Measurements from ENCODE around the gene FSD1L.

FSD1L gene

GRCh38 chr9:105418588-105419500 is 29.0 kb upstream of the FSD1L start:
- no peak overlapping the region for H3K27ac ChIP-seq (ENCODE audit: low read length)
- no peaks in the 10 kb centered on the region for H3K27me3 ChIP-seq (ENCODE audit: control insufficient read depth, insufficient read depth, low read length)
- H3K4me1 ChIP-seq (ENCODE audit: control insufficient read depth, insufficient read depth, low read length) = no peaks in the 10 kb centered on the region
- no peak overlapping the region for H3K4me3 ChIP-seq (ENCODE audit: low read length)
- H3K9me3 ChIP-seq (ENCODE audit: control insufficient read depth, insufficient read depth, low read length) = no peaks in the 10 kb centered on the region
- H3K36me3 ChIP-seq (ENCODE audit: control insufficient read depth, insufficient read depth, low read length) = no peaks in the 10 kb centered on the region
- no peak for DNase-seq (ENCODE audit: low read depth, low spot score)
- WGBS (ENCODE audit: insufficient coverage, insufficient read length) = no CpG with 5 or more reads among the region's 3 CpGs

- Histone ChIP-seq H3K36me3 (ENCODE audit: control insufficient read depth, insufficient read depth, low read length) (no peaks in the 10 kb centered on the region), H3K4me3 (ENCODE audit: low read length) (no peak overlapping the region), H3K9me3 (ENCODE audit: control insufficient read depth, insufficient read depth, low read length) (no peaks in the 10 kb centered on the region), H3K27me3 (ENCODE audit: control insufficient read depth, insufficient read depth, low read length) (no peaks in the 10 kb centered on the region), H3K4me1 (ENCODE audit: control insufficient read depth, insufficient read depth, low read length) (no peaks in the 10 kb centered on the region; the same call in 1 of the 2 replicates), H3K27ac (ENCODE audit: low read length) (no peak overlapping the region)
- no CpG with 5 or more reads among the region's 10 CpGs for WGBS (ENCODE audit: insufficient coverage, insufficient read length)
- no peak for DNase-seq (ENCODE audit: low read depth, low spot score)
These were observed 27.8 kb upstream of the FSD1L start for GRCh38 chr9:105419816-105420597.

- H3K36me3 ChIP-seq (ENCODE audit: control insufficient read depth, insufficient read depth, low read length) = no peaks in the 10 kb centered on the region
- WGBS (ENCODE audit: insufficient coverage, insufficient read length) = no CpG with 5 or more reads among the region's 2 CpGs
These were observed 26.7 kb upstream of the FSD1L start for GRCh38 chr9:105421154-105421553.

GRCh38 chr9:105421864-105422263 is 26.0 kb upstream of the FSD1L start:
- Histone ChIP-seq H3K9me3 (ENCODE audit: control insufficient read depth, insufficient read depth, low read length) (no peaks in the 10 kb centered on the region), H3K27me3 (ENCODE audit: control insufficient read depth, insufficient read depth, low read length) (no peaks in the 10 kb centered on the region), H3K4me3 (ENCODE audit: low read length) (no peak overlapping the region), H3K27ac (ENCODE audit: low read length) (no peak overlapping the region), H3K4me1 (ENCODE audit: control insufficient read depth, insufficient read depth, low read length) (no peaks in the 10 kb centered on the region; the same call in 1 of the 2 replicates), H3K36me3 (ENCODE audit: control insufficient read depth, insufficient read depth, low read length) (no peaks in the 10 kb centered on the region)
- WGBS (ENCODE audit: insufficient coverage, insufficient read length) = no CpG with 5 or more reads among the region's 5 CpGs
- DNase-seq (ENCODE audit: low read depth, low spot score) = no peak

More at GRCh38 chr9:105421154-105421553, 26.7 kb upstream of the FSD1L start:
- Histone ChIP-seq H3K4me1 (ENCODE audit: control insufficient read depth, insufficient read depth, low read length) (no peaks in the 10 kb centered on the region; the same call in 1 of the 2 replicates), H3K4me3 (ENCODE audit: low read length) (no peak overlapping the region), H3K27ac (ENCODE audit: low read length) (no peak overlapping the region), H3K9me3 (ENCODE audit: control insufficient read depth, insufficient read depth, low read length) (no peaks in the 10 kb centered on the region), H3K27me3 (ENCODE audit: control insufficient read depth, insufficient read depth, low read length) (no peaks in the 10 kb centered on the region)
- no peak for DNase-seq (ENCODE audit: low read depth, low spot score)

- no CpG with 5 or more reads among the region's 2 CpGs for WGBS (ENCODE audit: insufficient coverage, insufficient read length)
- no peaks in the 10 kb centered on the region for H3K9me3 ChIP-seq (ENCODE audit: control insufficient read depth, insufficient read depth, low read length)
- DNase-seq (ENCODE audit: low read depth, low spot score) = no peak
- H3K4me3 ChIP-seq (ENCODE audit: low read length) = no peak overlapping the region
- no peaks in the 10 kb centered on the region for H3K36me3 ChIP-seq (ENCODE audit: control insufficient read depth, insufficient read depth, low read length)
- H3K27ac ChIP-seq (ENCODE audit: low read length) = no peak overlapping the region
- H3K4me1 ChIP-seq (ENCODE audit: control insufficient read depth, insufficient read depth, low read length) = no peaks in the 10 kb centered on the region; the same call in 1 of the 2 replicates
- no peaks in the 10 kb centered on the region for H3K27me3 ChIP-seq (ENCODE audit: control insufficient read depth, insufficient read depth, low read length)
These were observed 21.9 kb upstream of the FSD1L start for GRCh38 chr9:105425816-105426433.

GRCh38 chr9:105426657-105427056 is 21.2 kb upstream of the FSD1L start:
- Histone ChIP-seq H3K27ac (ENCODE audit: low read length) (no peak overlapping the region), H3K9me3 (ENCODE audit: control insufficient read depth, insufficient read depth, low read length) (no peaks in the 10 kb centered on the region), H3K36me3 (ENCODE audit: control insufficient read depth, insufficient read depth, low read length) (no peaks in the 10 kb centered on the region), H3K27me3 (ENCODE audit: control insufficient read depth, insufficient read depth, low read length) (no peaks in the 10 kb centered on the region), H3K4me3 (ENCODE audit: low read length) (no peak overlapping the region), H3K4me1 (ENCODE audit: control insufficient read depth, insufficient read depth, low read length) (no peaks in the 10 kb centered on the region; the same call in 1 of the 2 replicates)
- DNase-seq (ENCODE audit: low read depth, low spot score) = no peak
- WGBS (ENCODE audit: insufficient coverage, insufficient read length) = no CpG with 5 or more reads among the region's 3 CpGs

GRCh38 chr9:105431424-105432246 is 16.2 kb upstream of the FSD1L start:
- H3K4me1 ChIP-seq (ENCODE audit: control insufficient read depth, insufficient read depth, low read length) = no peaks in the 10 kb centered on the region
- no CpG with 5 or more reads among the region's 9 CpGs for WGBS (ENCODE audit: insufficient coverage, insufficient read length)
- no peaks in the 10 kb centered on the region for H3K36me3 ChIP-seq (ENCODE audit: control insufficient read depth, insufficient read depth, low read length)
- no peak overlapping the region for H3K27ac ChIP-seq (ENCODE audit: low read length)
- H3K4me3 ChIP-seq (ENCODE audit: low read length) = no peak overlapping the region
- H3K9me3 ChIP-seq (ENCODE audit: control insufficient read depth, insufficient read depth, low read length) = no peaks in the 10 kb centered on the region
- no peaks in the 10 kb centered on the region for H3K27me3 ChIP-seq (ENCODE audit: control insufficient read depth, insufficient read depth, low read length)
- DNase-seq (ENCODE audit: low read depth, low spot score) = no peak

GRCh38 chr9:105432247-105432842 is 15.5 kb upstream of the FSD1L start:
- WGBS (ENCODE audit: insufficient coverage, insufficient read length) = no CpG with 5 or more reads among the region's 2 CpGs
- no peak for DNase-seq (ENCODE audit: low read depth, low spot score)
- no peaks in the 10 kb centered on the region for H3K9me3 ChIP-seq (ENCODE audit: control insufficient read depth, insufficient read depth, low read length)
- no peak overlapping the region for H3K4me3 ChIP-seq (ENCODE audit: low read length)
- no peaks in the 10 kb centered on the region for H3K36me3 ChIP-seq (ENCODE audit: control insufficient read depth, insufficient read depth, low read length)
- H3K27me3 ChIP-seq (ENCODE audit: control insufficient read depth, insufficient read depth, low read length) = no peaks in the 10 kb centered on the region
- H3K4me1 ChIP-seq (ENCODE audit: control insufficient read depth, insufficient read depth, low read length) = no peaks in the 10 kb centered on the region
- no peak overlapping the region for H3K27ac ChIP-seq (ENCODE audit: low read length)

GRCh38 chr9:105435453-105435852 is 12.4 kb upstream of the FSD1L start:
- no peak for DNase-seq (ENCODE audit: low read depth, low spot score)
- H3K27me3 ChIP-seq (ENCODE audit: control insufficient read depth, insufficient read depth, low read length) = no peaks in the 10 kb centered on the region
- H3K4me3 ChIP-seq (ENCODE audit: low read length) = no peak overlapping the region
- no peaks in the 10 kb centered on the region for H3K9me3 ChIP-seq (ENCODE audit: control insufficient read depth, insufficient read depth, low read length)
- WGBS (ENCODE audit: insufficient coverage, insufficient read length) = no CpG with 5 or more reads among the region's 3 CpGs
- H3K4me1 ChIP-seq (ENCODE audit: control insufficient read depth, insufficient read depth, low read length) = no peaks in the 10 kb centered on the region
- H3K36me3 ChIP-seq (ENCODE audit: control insufficient read depth, insufficient read depth, low read length) = no peaks in the 10 kb centered on the region
- H3K27ac ChIP-seq (ENCODE audit: low read length) = no peak overlapping the region

Measured in iPS DF 6.9 (cell line).